ENCODE data around the gene RRAS2.

DNA sequence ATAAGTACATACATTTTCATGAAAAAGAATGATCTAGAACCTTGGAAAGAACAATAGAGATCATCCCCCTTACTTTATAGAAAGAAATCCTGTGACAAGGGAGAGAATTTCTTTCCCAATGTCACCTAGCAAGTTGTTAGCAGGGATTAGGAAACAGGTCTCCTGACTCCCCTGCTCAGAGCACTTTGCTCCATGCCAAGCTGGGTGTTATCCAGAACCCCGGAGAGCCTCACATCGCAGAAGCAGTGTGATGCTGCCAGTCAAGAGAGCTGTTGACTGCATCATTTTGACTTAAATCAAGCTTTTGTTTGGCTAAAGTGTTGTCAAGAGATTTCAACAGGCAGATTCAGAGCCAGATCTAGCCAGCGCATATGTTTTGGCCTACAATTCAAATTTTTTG lies 3.6 kb upstream of the RRAS2 start:
- TF ChIP-seq CTCF (IDR thresholded peaks at IDR 0.05): no peak
- no peak for TF ChIP-seq POLR2A (IDR thresholded peaks at IDR 0.05)
